Activated naive CD4-positive, alpha-beta T cell treated with anti-CD3 and anti-CD28 coated beads, Interleukin-2, amount 10 ng/mL, durations not matched to agents 7 days and 5 days (primary cell): ENCODE measurements around the gene COPS3.
A peak's percentile ranks its signal among the peaks of the same experiment; 100 is the strongest.

Experiments used
- CTCF ChIA-PET: fragments of 350-600 bp; sonication (Branson Sonifier 250); formaldehyde crosslinking; loops from one replicate; lab custom pipeline; 2021; ENCODE audit warnings: antibody characterized with exemption; lab: Charles Lee
- DNase-seq: peaks from one replicate; pipeline ENCODE4 v3.0.0-alpha.2; 2020
- H3K27ac Mint-ChIP-seq: one replicate; pipeline ENCODE4 v1.8.0; 2021; ENCODE audit warnings: mild to moderate bottlenecking, moderate library complexity, mixed read lengths
- H3K27me3 Mint-ChIP-seq: one replicate; pipeline ENCODE4 v1.8.0; 2021; ENCODE audit warnings: mild to moderate bottlenecking, mixed read lengths
- H3K36me3 Mint-ChIP-seq: one replicate; pipeline ENCODE4 v1.8.0; 2021; ENCODE audit warnings: mixed read lengths
- H3K4me1 Mint-ChIP-seq: one replicate; pipeline ENCODE4 v1.8.0; 2021; ENCODE audit warnings: mixed read lengths
- H3K4me3 Mint-ChIP-seq: one replicate; pipeline ENCODE4 v1.8.0; 2021; ENCODE audit warnings: mild to moderate bottlenecking, moderate library complexity, mixed read lengths
- H3K9me3 Mint-ChIP-seq: one replicate; pipeline ENCODE4 v1.8.0; 2021; ENCODE audit warnings: mixed read lengths

The COPS3 gene

DNA sequence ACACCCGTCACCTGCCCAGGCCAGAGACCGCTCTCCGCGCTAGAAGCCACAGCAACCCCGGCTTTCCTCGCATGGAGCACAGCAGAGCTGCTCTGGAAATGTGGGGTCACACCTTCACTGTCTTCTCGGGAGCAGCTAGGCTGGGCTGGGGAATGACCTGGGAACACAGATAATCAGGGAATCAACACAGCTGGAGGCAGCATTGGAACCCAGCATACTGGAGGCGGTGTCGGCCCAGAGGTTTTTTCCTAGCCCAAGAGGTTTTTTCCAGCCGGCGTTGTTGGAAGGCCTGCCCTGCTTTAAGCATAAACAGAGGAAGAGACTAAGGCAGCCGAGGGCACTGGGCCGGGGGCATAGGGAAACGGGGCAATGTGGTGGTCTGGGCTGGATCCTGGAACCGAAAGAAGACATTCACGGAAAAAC is 74.1 kb downstream of the COPS3 start:
- DNase-seq: no peak
- Mint-ChIP-seq H3K36me3 (peaks cover 27% of the 10 kb centered on the region), H3K27ac (no peak overlapping the region), H3K27me3 (no peaks in the 10 kb centered on the region), H3K9me3 (no peaks in the 10 kb centered on the region), H3K4me1 (peaks cover 27% of the 10 kb centered on the region), H3K4me3 (peak overlapping the region; percentile 38)
- CTCF ChIA-PET: interaction anchor here (1.8 kb wide), 1 partner anchor 64 kb away, joined by 7 read pairs; no protein-coding TSS in a partner anchor

DNA sequence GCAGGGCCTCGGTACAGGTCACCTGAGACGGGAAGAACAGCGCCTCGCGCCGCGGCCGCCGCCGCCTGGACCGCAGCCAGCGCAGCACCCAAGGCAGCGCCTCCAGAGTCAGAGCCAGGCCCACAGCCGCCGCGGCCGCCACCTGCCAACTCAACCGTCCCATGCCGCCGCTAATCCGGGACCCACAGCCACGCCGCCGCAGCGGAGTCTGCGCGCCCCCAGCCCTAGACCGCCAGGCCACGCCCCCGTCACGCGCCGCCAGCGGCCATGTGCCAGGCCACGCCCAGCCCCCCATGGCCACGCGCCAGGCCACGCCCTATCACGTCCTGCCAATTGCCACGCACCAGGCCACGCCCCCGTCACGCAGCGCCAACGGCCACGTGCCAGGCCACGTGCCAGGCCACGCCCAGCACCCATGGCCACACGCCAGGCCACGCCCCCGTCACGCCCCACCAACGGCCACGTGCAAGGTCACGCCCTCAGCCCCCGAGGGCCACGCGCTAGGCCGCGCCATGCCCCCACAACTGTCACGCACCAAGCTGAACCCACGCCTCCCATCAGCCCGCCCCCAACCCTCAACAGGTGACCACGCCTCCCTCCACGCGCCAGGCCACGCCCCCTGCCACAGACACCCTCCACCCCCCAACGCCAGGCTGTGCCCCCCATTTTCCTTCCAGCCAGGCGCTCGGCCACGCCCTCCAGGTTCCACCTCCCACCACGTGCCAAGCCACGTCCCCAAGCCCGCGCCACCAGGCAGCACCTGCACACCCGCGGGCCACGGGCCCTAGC is 74.7 kb downstream of the COPS3 start, which contains the start of gene PLD6:
Gene PLD6 (minus strand): TSS at position 210 of the 789 bp plus-strand sequence. CDS start 47 bp downstream, at position 163.
- peaks cover 27% of the 10 kb centered on the region for H3K4me1 Mint-ChIP-seq
- H3K9me3 Mint-ChIP-seq: no peaks in the 10 kb centered on the region
- CTCF ChIA-PET: interaction anchor here (0.9 to 1.8 kb wide), 2 partner anchors 20 to 64 kb away, joined by 3 to 7 read pairs; no protein-coding TSS in a partner anchor
- peak; percentile 95 for DNase-seq
- H3K4me3 Mint-ChIP-seq: peak within 1 kb of the TSS; percentile 89
- peaks cover 29% of the 10 kb centered on the region for H3K36me3 Mint-ChIP-seq
- H3K27me3 Mint-ChIP-seq: no peaks in the 10 kb centered on the region
- H3K27ac Mint-ChIP-seq: peak within 1 kb of the TSS; percentile 88

DNA sequence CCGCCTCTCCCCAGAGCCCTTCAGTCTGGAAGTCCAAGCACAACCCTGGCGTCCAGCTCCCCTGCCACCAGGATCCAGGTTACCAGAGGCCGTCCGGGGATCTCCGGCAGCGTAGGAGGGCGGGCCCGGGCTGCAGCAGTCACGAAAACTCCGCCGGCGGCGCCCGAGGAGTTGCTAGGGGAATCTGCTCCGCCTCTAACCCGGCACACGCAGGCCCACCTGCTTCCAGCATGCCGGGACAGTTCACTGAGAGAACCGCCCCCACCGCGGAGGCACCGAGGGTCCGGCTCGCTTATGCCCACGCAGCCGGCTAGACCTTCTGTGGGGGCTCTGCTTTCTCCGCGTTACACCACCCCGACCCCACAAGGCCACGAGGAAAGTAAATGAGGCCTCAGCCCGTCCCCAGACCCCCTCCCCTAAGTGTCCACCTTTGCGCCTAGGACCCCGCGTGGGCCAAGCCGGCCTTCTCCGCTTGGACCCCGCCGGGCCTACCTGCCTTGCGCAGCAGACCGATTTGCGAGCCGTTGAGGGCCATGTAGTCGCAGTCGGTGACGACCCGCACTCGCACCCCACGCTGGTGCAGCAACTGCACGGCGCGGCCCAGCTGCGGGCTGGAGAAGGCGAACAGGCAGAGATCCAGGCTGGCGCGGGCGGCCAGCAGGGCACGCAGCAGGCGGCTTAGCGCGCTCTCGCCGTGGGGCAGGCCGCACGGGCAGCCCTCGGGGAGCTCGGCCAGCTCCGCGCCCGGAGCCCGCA is 75.5 kb downstream of the COPS3 start:
- H3K4me3 Mint-ChIP-seq: peak overlapping the region; percentile 89
- peaks cover 29% of the 10 kb centered on the region for H3K36me3 Mint-ChIP-seq
- CTCF ChIA-PET: interaction anchor here (0.9 to 1.8 kb wide), 4 partner anchors 14 to 63 kb away, joined by 3 to 7 read pairs (median 4); no protein-coding TSS in a partner anchor
- peak; percentile 78 for DNase-seq
- no peaks in the 10 kb centered on the region for H3K27me3 Mint-ChIP-seq
- no peaks in the 10 kb centered on the region for H3K9me3 Mint-ChIP-seq
- peak overlapping the region; percentile 88 for H3K27ac Mint-ChIP-seq
- H3K4me1 Mint-ChIP-seq: peaks cover 27% of the 10 kb centered on the region

DNA sequence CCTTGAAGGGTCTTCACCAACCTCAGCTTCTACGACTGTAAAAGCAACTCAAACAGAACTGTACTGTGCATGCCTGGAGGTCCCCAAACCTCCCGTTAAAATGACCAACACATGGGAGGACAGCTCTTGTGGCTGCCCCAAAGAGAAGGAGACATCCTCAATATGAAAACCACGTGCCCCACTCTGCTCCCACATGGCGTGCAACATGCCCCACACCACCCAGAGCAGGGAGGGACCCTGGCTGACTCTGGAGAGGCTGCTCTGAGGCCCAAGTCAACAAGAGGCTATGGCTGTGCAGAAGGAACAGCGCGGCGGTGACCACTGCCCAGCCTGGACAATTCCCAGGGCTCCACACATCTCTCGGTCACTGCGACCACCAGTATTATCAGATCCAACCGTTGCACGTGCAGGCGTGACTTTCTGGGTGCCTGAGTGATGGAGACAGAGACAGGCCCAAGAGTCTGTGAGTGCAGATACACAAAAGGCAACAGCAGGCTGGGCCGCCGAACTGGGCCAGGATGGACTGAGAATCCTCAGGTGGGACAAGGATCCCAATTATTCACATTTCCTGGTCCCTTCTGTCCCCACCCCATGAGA is 76.3 kb downstream of the COPS3 start:
- Mint-ChIP-seq H3K27me3 (no peaks in the 10 kb centered on the region), H3K27ac (peak overlapping the region; percentile 78), H3K4me3 (peak overlapping the region; percentile 89), H3K4me1 (peaks cover 30% of the 10 kb centered on the region), H3K36me3 (peaks cover 34% of the 10 kb centered on the region), H3K9me3 (no peaks in the 10 kb centered on the region)
- DNase-seq: no peak
- CTCF ChIA-PET: interaction anchor here (1.0 to 1.4 kb wide), 2 partner anchors 13 to 62 kb away, joined by 3 to 5 read pairs; no protein-coding TSS in a partner anchor

DNA sequence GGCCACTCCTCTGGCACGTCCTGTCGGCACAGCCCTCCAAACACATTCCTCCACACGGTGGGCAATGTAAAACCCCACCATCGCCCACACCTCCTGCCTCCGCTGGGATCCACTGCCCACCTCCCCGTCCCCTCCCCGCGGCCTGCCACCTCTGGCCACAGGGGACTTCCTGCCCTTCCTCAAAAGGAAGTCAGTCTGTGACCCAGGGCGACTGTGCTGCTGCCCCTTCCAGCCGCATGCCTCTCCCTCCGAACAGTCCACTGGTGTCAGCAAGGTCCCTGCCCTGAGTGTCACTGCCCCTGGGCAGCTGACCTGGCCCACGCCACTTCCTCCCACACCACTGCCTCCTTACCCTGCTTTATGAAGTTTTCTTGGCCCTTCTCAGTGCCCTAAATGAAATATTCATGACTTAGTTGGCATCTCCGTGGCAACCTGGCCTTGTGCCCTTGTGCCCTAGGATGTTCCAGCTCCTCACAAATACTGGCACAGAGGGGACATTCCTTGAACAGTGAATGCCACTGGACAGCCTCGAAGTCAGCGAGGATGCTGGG is 76.9 kb downstream of the COPS3 start:
- H3K27me3 Mint-ChIP-seq: no peaks in the 10 kb centered on the region
- peak overlapping the region; percentile 89 for H3K4me3 Mint-ChIP-seq
- no peak for DNase-seq
- peak overlapping the region; percentile 78 for H3K27ac Mint-ChIP-seq
- peaks cover 35% of the 10 kb centered on the region for H3K36me3 Mint-ChIP-seq
- no peaks in the 10 kb centered on the region for H3K9me3 Mint-ChIP-seq
- H3K4me1 Mint-ChIP-seq: peaks cover 30% of the 10 kb centered on the region
- CTCF ChIA-PET: interaction anchor here (1.4 kb wide), 1 partner anchor 62 kb away, joined by 5 read pairs; no protein-coding TSS in a partner anchor

DNA sequence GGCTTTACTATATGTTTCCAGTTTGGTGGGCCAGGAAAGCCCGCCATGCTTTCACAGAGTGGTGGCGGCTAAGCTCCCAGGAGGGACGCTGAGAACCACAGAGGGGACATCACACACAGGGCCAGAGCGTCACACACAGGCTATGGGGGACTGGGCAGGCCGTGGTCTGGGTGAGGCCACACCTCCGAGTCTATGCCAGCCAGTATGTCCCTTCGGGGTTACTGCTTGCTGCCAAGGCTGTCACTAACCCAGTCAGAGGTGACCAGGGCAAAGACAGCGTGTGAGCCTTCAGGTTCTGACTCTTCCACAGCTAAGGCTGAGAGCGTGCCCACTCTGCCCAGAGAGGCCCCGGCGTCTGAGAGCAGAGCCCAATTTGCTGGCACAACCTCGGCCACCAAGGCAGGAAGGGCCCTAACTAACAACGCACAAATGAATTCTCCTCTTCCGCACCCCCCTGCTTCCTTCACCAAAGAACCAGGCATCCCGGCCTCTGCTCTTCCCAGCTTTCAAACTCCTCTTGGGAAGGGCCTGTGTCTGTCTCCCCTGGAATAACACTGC is 77.8 kb downstream of the COPS3 start:
- no peak for DNase-seq
- CTCF ChIA-PET: no interaction called here
- Mint-ChIP-seq H3K9me3 (no peaks in the 10 kb centered on the region), H3K36me3 (peaks cover 35% of the 10 kb centered on the region), H3K4me1 (peaks cover 30% of the 10 kb centered on the region), H3K27me3 (no peaks in the 10 kb centered on the region), H3K27ac (peak overlapping the region; percentile 14), H3K4me3 (peak overlapping the region; percentile 18)

DNA sequence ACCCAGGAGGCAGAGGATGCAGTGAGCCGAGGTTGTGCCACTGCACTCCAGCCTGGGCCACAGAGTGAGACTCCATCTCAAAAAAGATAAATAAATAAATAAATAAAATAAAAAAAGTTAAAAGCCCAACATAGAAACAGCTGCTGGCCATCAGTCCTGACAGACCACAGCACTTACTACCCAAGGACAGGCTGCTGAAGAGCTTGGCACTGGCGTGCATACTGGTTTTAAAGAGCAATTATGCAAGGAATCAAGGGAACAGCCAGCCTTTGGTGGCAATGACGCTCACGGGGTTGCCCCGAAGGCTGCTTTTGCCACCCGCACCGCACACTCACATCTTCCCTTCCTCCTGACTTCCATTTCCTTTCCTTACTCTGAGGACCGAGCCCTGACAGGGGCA is 79.1 kb downstream of the COPS3 start:
- no peak overlapping the region for H3K4me3 Mint-ChIP-seq
- H3K4me1 Mint-ChIP-seq: peaks cover 35% of the 10 kb centered on the region
- no peak overlapping the region for H3K27ac Mint-ChIP-seq
- H3K36me3 Mint-ChIP-seq: peaks cover 38% of the 10 kb centered on the region
- no peaks in the 10 kb centered on the region for H3K9me3 Mint-ChIP-seq
- CTCF ChIA-PET: no interaction called here
- DNase-seq: no peak
- no peaks in the 10 kb centered on the region for H3K27me3 Mint-ChIP-seq

DNA sequence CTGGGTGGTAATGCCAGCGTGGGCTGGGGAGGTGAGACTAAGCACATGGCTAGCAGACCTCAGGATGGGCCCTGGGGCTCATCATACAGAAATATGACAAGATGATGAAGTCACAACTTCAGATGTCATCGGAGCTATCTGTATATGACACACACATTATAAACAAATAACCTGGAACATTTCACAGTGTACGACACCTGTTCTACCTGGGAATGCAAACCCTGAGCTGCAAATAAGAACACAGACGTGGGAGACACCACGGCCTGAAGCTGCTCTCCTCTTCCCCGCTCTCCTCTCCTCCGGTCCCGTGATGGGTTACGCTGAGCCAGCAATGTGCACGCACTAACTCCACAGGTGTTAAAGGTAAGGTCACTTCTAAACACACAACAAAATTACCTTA is 79.8 kb downstream of the COPS3 start:
- no peaks in the 10 kb centered on the region for H3K9me3 Mint-ChIP-seq
- CTCF ChIA-PET: interaction anchor here (0.9 kb wide), 1 partner anchor 60 kb away, joined by 3 read pairs; no protein-coding TSS in a partner anchor
- peaks cover 36% of the 10 kb centered on the region for H3K4me1 Mint-ChIP-seq

DNA sequence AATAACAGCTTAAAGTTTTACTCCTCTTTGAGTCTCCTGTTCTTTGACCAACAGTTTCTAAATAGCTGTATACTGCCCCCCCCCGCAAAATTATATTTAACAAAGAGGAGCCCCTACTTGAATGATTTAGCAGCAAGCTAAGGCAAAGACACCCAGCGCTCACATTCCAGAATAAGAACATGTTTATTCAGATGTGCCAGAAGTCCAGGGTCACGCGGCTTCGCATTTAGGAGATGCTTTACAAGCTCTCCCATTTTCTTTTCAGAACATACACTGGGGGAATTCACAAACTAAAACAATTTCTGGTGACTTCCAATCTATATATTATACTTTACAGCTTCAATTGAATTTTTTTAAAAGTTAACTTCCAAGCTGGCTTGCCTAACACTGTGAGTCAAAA is 80.2 kb downstream of the COPS3 start:
- CTCF ChIA-PET: interaction anchor here (0.9 kb wide), 1 partner anchor 60 kb away, joined by 3 read pairs; no protein-coding TSS in a partner anchor
- H3K36me3 Mint-ChIP-seq: peaks cover 38% of the 10 kb centered on the region
- H3K4me3 Mint-ChIP-seq: no peak overlapping the region

More for the DNA sequence above, 79.8 kb downstream of the COPS3 start:
- Mint-ChIP-seq H3K27ac (no peak overlapping the region), H3K4me3 (no peak overlapping the region), H3K27me3 (no peaks in the 10 kb centered on the region), H3K36me3 (peaks cover 38% of the 10 kb centered on the region)
- no peak for DNase-seq

DNA sequence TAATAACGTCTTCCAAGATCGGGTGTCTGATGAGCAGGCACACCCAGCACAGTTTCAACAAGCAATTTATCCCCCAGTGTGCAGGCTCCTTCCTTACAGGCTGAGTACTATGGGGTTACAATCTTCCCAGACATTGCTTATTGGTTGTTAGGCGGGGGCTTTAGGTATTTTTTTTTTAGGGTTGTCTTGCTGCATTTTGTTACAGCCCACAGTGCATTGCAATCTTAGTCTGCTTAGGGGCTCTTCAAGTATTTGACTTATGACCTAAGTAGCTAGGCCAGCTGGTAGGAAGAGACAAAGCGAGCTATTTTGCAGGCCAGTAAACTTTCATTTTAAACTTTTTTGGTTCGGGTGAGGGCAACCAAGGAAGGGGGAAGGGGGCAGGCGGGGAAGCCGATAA is 80.7 kb downstream of the COPS3 start:
- Mint-ChIP-seq H3K27ac (no peak overlapping the region), H3K27me3 (no peaks in the 10 kb centered on the region), H3K4me3 (no peak overlapping the region), H3K36me3 (peaks cover 38% of the 10 kb centered on the region), H3K9me3 (no peaks in the 10 kb centered on the region), H3K4me1 (peaks cover 30% of the 10 kb centered on the region)
- no peak for DNase-seq
- CTCF ChIA-PET: interaction anchor here (0.9 kb wide), 1 partner anchor 59 kb away, joined by 3 read pairs; no protein-coding TSS in a partner anchor

More for the DNA sequence above, 80.2 kb downstream of the COPS3 start:
- Mint-ChIP-seq H3K9me3 (no peaks in the 10 kb centered on the region), H3K4me1 (peaks cover 34% of the 10 kb centered on the region), H3K27ac (no peak overlapping the region), H3K27me3 (no peaks in the 10 kb centered on the region)
- no peak for DNase-seq

DNA sequence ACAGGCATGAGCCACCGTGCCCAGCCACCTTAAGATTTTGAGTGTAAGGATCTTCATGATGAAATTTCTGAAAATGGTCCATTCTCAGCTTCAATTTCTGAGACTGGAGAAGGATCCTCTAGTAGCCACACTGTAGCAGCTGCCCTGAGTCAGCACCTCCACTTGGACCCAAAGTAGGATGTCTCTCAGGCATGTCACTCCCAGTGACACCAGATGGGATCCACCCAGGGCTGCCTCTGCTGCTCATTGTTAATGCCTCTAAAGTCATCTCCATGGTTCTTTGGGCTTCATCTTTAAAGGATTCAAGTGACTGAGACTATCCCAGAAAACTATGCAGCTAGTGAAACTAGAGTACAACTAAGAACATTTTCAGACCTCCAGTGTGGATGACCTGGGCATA is 82.8 kb downstream of the COPS3 start:
- Mint-ChIP-seq H3K4me1 (peaks cover 11% of the 10 kb centered on the region), H3K27me3 (no peaks in the 10 kb centered on the region), H3K4me3 (no peak overlapping the region), H3K27ac (no peak overlapping the region), H3K36me3 (peaks cover 24% of the 10 kb centered on the region), H3K9me3 (no peaks in the 10 kb centered on the region)
- no peak for DNase-seq
- CTCF ChIA-PET: interaction anchor here (0.6 kb wide), 1 partner anchor 38 kb away, joined by 3 read pairs; no protein-coding TSS in a partner anchor

DNA sequence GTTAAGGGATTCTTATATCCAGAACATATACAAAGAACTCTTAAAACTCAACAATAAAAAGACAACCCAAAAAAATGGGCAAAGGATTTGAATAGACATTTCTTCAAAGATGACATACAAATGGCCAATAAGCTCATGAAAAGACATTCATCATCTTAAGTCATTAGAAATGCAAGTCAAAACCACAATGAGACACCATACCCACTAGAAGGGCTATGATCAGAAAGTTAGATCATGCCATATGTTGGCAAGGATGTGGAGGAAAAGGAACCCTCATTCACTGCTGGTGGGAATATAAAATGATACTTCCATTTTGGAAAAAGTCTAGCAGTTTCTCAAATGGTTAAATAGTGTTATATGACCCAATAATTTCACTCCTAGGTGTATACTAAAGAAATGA is 84.3 kb downstream of the COPS3 start:
- CTCF ChIA-PET: no interaction called here
- H3K4me1 Mint-ChIP-seq: peaks cover 14% of the 10 kb centered on the region
- no peaks in the 10 kb centered on the region for H3K9me3 Mint-ChIP-seq
- DNase-seq: no peak
- H3K4me3 Mint-ChIP-seq: no peak overlapping the region
- H3K27ac Mint-ChIP-seq: no peak overlapping the region
- peaks cover 16% of the 10 kb centered on the region for H3K36me3 Mint-ChIP-seq
- no peaks in the 10 kb centered on the region for H3K27me3 Mint-ChIP-seq
